ENCODE results near the gene CCDC60. TPM values are rescaled to one million over a fixed set of nuclear protein-coding genes. Genes with fewer than 3 reads are reported as not detected.

Gene CCDC60
- total RNA-seq, 1 experiment from 2014 or later, result not detected

DNA sequence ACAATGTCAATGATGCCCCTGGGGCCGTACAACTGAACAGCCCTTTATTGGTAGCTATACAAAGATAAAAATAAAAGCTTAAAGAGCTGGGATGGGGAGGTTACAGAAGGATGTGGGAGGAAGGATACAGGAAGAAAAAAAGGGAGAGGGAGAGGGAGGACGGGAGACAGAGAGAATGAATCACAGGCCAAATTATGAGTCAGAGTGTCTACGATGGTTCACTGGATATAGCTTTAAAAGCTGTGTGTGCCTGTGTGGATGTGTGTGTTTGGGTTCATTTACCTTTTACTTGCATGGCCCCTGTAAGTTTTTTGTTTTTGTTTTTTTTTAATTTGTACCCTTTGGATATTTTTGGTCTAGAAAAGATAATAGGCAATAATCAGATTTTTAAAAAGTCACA lies 111.9 kb downstream of the CCDC60 start:
- peak; percentile 74 for DNase-seq (ENCODE audit: low read depth)

DNA sequence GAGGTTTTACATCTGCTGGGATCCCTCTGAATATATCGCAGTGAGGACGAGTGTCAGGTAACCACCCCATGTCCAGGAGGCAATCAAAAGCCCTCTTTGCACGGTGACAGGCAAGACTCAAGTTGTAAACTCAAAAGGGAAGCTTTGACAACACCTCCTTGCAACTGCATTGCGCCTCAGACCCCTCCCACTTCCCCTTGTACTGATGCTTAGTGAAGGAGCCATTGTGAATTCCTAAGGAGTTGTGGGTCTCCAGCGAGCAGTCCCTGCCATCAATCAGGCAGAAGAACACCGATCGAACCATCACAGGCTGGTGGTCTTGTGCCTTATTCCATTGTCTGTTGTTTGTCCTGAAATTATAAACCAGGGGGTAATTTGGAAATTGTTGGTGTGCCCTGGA lies 112.6 kb downstream of the CCDC60 start:
- no peak for DNase-seq (ENCODE audit: low read depth)

DNA sequence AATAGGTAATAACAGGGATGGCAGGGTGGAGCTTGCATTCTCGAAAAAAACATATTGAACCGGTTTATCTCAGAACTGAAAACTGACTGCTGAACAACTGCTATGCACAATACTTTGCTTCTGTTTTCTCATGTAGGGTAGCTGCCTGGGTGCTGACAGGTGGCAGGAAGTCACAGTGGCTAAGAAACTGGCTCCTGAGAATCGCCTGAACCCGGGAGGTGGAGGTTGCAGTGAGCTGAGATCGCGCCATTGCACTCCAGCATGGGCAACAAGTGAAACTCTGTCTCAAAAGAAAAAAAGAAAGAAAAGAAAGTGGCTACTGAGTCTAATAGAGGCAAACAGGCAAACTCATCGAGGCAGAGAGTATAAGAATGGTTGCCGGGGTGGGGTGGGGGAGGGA lies 113.1 kb downstream of the CCDC60 start:
- DNase-seq (ENCODE audit: low read depth), result no peak

DNA sequence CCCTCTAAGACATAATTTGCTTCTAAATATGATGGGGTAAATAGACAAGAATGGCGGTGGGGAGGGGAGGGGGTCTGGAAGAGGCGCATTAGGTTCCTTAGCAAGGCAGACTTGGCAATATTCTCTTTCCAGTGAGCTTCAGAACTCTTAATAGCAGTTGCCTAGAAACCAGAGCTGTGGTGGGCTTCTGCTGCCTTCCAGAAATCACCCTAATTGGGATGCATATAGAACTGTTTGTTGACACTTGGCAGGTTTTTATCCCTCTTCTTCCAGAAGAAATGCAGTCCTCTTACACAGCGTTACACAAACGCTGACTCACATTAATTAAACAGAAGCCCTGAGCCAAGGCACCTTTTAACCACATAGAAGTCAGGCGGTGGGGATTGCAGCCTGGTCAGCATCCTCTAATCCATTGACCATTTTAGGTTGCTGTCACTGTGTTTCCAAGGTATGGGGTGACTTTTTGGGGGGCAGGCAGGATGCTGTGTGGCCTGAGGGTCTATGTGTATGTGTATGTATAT lies 114.1 kb downstream of the CCDC60 start:
- DNase-seq (ENCODE audit: low read depth), result peak; percentile 53

DNA sequence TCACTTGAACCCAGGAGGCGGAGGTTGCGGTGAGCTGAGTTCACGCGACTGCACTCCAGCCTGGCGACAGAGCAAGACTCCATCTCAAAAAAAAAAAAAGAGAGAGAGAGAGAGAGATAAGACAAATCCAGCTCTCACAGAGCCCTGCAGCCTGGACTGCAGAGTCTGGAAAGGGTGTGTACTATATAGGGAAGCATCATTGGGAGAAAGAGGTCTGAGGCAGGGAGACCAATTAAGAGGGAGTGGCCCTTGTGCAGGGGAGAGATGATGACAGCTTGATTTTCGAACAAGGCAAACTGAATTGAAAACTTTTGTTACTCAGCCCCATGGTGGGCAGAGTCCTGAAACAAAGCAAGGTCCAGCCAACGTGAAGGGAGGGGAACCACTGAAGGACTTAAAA lies 116.2 kb downstream of the CCDC60 start:
- DNase-seq (ENCODE audit: low read depth), result no peak

DNA sequence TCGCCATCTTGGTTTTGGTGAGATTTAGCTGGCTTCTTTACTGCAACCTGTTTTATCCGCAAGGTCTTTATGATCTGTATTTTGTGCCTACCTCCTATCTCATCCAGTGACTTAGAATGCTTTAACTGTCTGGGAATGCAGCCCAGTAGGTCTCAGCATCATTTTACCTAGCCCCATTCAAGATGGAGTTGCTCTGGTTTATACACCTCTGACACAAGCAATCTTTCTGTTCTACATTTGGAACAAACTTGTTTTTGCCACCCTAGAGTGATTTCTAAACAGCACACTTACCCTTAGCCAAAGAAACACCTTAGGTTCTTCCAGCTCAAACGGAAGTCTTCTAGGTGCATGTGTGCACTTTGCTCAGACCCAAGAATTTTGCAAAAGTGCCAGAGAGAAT lies 122.3 kb downstream of the CCDC60 start:
- DNase-seq (ENCODE audit: low read depth), result no peak

DNA sequence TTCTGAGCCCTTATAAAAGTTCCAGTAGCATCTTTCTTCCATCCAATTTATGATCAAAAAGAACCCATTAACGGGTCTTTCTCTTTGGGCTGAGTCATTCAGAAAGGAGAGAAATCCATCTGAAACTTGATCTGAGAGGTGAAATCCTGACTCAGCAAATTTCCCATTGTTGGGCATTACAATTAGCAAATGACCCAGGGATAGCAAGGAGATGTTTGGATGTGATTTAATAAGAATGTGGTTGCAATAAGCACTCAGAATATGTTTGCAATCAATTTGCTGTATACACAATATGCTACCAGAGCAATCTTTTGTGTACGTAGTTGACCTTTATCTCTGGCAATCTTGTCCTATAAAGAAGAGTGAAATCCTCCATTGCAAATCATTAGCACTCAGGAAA lies 122.7 kb downstream of the CCDC60 start:
- no peak for DNase-seq (ENCODE audit: low read depth)

DNA sequence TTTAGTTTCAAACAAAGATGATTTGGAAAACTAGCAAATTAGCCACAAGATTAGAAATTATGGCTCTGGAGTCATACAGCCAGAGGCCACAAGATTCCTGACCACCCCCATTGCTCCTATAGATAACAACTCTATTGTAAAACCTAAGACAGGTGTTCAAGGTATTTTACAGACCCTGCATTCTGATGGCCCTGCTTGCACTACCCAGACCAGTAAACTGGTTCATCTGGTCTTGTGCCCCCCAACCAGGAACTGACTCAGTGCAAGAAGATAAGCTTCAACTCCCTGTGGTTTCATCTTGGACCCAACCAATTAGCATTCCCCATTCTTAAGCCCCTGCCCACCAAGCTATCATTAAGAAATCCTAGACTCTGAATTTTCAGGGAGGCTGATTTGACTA lies 125.0 kb downstream of the CCDC60 start:
- DNase-seq (ENCODE audit: low read depth), result no peak

DNA sequence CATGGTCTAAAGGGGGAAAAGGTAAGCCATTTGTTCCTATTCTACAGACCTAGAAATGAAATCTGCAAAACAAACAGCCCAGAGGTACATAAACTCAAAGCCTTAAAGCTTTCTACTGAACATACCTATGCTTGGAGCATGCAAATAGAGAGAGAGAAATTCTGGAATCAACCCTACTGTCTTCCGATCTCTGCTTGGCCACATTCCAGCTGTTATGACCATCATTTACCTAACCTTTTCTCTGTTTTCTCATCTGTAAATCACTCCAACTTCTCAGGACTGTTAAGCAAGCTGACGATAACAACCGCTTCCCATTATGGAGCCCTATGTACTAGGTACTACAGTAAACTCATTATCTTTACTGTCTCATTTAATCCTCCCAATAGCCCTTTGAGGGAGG lies 126.3 kb downstream of the CCDC60 start:
- no peak for DNase-seq (ENCODE audit: low read depth)

DNA sequence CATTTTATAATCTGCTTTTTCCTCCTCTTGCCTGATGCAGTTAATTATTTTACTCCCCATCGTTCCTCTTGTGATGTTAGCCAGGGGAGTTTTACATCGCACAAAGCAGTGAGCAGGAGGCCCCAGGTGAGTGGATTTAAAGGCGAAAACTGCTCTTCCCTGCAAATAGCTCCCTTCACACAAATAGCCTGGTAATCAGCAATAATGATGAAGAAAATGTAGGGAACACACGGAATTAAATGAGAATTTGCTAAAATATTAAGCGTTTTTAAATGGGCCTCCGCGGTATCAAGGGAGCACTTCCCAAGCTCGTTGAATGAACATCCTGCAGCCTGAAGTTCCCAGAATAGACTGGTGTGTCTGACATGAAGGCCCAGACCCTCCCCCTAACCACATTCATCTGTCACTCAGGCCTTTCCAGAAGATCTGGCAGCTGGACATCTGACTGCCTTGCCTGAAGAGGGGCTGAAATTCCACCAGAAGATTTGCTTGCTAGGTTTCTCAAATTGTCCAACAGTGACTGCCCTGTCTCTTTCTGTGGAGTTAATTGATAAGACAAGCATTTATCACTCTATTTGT lies 127.2 kb downstream of the CCDC60 start:
- DNase-seq (ENCODE audit: low read depth), result no peak

DNA sequence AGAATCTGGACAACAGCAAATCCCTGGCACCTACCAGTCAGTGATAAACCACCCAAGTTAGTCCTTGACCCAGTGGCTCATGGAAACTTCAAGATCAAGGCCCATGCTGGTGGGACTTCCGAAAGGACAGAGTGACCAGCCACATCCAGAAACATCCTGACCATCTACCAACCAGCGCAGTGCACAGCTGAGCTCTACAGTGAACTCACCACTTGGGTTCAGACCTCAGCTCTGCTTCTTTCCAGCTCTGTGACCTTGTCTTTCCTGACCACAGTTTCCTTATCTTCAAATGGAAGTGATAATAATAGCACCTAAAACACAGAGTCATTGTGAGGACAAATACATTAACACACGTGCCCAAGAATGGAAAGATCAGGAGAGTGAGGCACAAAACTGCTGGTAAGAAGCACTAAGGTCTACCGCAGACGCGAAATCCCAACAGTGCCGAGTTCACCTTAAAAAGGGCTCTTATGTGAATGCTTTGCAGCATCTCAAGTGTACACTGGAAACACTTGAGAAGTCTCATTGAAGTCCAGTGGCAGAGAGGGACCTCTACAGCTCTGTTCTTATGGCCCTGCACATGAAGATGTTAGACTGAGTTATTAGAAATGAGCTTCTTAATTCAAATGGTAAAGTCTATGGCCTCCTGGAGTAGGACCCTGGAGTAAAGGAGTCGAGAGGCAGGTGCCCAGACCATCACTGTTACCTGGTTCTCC lies 128.8 kb downstream of the CCDC60 start:
- DNase-seq (ENCODE audit: low read depth), result no peak

DNA sequence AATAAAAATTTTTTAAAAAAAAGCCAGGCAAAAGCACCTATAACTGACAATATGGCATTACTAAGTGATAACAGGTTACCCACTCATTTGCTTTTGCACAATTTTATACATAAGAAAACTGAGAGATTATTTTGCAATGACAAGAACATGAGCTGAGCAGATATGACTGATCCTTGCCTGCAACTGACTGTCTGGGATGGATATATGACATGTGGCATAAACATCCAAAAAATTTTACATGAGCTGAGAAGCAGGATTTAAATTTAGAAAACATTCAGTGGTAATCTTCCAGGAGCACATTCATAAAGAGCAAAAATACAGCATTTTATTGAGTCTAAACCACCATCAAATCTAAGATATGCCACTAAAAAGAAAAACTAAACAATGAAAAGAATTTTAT lies 133.8 kb downstream of the CCDC60 start:
- no peak for DNase-seq (ENCODE audit: low read depth)

DNA sequence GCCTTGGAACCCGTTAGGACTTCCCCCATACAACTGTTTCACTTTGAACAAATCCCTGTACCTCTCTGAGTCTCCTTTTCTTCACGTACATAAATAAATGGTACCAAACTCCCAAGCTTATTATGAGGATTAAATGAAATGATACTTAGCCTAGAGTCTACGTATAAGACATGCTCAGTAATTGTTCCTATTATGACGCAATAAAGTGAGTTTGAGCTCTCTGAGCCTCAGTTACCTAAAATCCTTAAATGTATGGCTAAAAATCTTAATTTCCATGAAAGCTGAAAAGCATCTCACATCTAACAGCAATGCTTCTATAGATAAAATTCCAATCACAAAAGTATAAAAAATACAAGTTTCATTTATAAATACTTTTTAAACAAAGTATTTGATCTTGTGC lies 141.1 kb downstream of the CCDC60 start:
- DNase-seq (ENCODE audit: low read depth), result no peak

DNA sequence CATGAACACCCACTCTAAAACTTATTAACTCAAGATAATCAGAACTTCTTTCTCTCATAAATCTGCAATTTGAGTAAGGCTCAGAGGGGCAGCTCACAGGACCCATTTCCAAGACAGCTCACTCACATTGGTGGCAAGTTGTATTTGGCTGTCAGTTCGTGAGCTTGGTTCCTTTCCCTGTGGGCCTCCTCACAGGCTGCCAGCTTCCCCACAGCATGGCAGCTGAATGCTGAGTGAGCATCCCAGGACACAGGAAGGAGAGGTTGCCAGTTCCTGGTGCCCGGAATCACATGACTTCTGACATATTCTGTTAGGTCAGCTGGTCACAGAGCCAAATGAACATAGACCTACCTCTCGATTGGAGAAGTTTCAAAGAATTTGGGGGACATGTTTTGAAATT lies 142.4 kb downstream of the CCDC60 start:
- DNase-seq (ENCODE audit: low read depth), result no peak

DNA sequence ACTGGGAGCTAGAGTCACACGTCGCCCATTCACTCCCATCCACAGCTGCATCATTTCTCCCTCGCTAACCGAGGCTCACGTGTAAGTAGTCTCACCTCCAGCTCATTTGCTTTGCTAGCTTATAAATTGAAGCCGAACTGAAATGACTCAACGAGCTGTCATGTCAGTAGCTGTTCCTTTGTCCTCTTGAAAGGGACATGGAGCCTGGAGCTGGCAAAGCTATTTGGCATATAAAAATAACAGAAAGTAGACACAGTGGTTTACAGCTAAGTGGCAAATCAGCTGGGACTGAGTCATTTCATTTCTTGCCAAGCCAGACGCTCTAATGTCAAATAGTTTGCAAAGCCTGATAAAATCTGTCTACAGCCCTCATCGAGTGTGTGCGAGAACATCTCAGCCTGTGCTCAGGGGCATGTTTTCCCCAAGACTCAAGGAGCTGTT lies 144.6 kb downstream of the CCDC60 start:
- peak; percentile 69 for DNase-seq (ENCODE audit: low read depth)

DNA sequence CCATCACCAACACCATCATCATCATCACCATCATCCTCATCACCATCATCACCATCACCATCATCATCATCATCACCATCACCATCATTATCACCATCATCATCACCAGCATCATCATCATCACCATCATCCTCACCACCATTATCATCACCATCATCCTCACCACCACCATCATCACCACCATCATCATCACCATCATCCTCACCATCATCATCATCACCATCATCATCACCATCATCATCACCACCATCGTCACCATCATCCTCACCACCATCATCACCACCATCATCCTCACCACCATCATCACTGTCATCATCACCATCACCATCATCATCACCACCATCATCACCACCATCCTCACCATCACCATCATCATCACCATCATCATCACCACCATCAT lies 146.0 kb downstream of the CCDC60 start:
- DNase-seq (ENCODE audit: low read depth), result no peak

DNA sequence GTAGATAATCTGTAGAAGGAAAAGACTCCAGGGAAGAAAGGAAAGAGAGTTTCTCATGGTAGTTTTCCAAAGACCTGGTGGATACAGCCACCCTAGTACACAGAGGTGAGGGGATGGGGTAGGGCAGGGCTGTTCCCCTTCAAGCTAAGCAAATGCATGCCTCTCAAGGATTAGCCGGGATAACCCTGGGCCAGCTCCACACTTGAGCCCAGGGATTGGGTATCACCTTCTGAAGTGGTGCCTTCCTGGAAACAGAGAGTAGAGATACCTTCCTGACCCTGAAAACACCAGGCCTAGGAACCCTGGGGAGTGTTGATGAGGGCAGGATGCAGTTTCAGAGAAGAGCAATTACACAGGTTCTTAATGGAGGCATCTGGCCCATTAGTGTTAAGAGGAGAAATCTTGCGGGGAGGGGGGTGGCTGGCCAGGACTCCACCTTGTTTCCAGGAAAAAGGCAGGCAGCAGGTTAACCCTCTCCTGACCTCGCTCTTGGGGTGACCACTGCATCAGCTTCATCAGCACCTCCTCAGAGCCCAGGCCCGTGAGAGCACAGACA lies 152.1 kb downstream of the CCDC60 start:
- DNase-seq (ENCODE audit: low read depth), result no peak

DNA sequence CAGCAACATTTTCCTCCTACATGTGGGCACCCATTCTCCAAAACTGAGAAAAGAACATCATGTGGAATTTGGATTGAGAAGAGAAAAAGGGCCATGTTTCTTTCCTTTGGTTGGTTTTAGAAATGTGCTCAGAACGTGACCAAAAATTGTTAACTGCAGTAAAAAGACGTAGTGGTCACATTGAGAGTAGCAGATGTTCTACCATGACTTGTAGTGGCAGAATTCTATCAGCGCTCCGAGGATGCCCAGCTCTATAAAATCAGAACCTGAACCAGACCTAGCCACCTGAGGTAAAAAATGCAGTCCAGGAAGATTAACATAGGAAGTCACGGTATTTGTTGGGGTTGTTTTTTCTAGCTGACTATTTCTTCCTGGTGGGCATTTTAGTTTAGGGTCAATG lies 157.3 kb downstream of the CCDC60 start:
- DNase-seq (ENCODE audit: low read depth), result no peak

DNA sequence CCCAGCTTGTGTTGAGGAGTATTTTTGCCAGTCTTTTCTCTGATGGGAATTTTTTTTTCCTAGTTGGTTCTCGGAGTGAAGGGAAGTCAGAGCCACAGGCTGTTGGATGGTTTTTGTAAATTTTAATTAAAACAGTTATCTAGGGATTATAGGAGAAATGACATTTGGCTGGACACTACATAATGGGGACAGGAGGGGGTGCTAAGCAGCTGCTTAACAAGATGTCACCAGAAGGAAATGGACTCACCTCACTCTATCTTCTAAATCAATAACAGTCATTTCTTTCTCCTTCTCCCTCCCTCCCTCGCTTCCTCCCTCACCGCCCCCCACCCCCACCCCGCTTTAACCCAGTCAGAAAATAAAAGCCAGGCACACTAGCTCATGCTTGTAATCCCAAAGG lies 165.7 kb downstream of the CCDC60 start:
- no peak for DNase-seq (ENCODE audit: low read depth)

DNA sequence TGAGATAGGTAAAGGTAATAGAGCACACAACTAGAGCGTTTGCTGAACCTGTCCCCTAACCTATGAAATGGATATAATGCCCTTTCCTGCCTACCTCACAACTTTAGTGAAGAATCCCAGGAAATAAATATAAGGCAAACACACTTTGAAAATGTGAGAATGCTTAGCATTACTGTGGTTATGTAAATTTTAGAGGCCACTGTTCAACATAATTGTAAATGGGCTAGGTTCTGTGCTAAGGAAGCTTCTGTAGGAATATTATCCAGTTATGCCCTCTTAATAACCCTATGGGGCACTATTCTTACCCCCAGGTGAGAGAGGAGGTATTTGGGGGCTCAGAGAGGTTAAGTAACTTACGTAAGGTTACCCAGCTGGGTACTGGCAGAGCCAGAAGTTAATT lies 166.5 kb downstream of the CCDC60 start:
- DNase-seq (ENCODE audit: low read depth), result no peak

DNA sequence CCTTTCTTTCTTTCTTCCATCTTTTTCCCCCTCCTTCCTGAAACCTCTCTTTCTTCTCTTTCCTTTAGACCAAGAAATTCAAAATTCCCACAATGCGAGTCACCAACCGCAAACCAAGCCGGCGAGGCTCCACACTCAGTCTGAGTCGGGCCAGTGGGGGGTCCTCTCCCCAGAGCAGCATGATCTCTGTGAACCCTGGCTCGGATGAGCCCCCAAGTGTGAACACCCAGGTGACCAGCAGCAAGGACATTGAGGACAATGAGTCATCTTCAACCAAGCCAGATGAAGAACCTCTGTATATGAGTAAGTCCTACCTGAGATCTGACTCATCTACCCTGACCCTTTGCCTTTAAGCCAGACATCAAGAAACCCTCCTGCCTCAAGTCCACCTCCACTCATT lies 170.5 kb downstream of the CCDC60 start:
- DNase-seq (ENCODE audit: low read depth), result peak; percentile 63

DNA sequence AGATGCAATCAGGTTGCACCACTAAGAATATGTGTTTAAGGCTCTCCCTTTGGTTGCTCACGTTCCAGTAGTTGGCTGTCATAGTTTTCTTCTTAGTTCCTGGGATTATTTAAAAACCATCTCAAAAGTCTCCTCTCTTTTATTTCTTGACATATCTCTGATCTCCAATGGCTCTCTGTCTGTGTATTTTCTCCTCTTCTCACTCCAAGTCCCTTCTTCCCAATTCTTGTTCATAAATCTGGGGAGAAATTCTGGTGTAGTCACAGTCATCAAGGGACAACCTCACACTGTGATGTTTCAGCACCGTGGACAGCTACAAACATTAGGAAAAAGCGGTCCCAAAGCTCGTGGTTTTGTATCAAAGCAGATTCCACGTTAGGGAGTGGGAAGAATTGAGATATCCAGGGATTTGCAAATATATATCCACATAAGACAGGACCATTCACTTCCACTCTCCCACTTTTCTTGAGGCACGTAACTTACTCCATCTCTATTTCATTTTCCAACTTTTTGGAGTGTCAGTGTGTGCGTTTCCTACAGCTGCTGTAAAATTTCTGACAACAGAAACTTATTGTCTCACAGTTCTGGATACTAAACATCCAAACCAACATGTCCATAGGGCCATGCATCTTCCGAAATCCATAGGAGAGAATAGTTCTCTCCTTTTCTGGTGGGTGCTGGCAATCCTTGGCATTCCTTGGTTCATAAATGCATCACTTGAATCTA lies 178.4 kb downstream of the CCDC60 start:
- DNase-seq (ENCODE audit: low read depth), result peak; percentile 18

DNA sequence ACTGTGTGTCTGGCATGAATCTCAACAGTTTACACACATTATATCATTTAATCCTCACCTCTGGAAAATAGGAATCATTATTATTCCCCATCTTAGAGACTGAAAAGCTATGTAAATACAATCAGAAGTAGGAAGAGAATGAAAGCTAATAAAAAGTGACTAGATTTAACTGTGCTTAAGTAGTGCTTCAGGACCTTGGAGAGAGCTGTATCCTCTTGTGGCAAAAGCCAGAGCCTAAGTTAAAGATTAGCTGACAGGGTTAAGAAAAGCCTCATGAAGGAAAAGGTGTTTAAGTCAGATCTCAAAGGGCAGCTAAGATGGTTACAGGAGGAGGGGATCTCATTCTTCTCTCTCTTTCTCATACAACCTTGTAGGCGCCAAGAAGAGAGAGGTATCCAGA lies 193.7 kb downstream of the CCDC60 start:
- no peak for DNase-seq (ENCODE audit: low read depth)

Data from Daoy (cell line).